Panc1 (cell line): ENCODE data around the gene DNAH3. TPM values are rescaled to one million over a fixed set of nuclear protein-coding genes. Genes with fewer than 3 reads are reported as not detected.

Experiments
- ATAC-seq: fragments of 200-7000 bp; cut with Tn5 transposase; 2 replicates; pipeline ENCODE4 v1.9.1; 2020; ENCODE audit warnings: mild to moderate bottlenecking, moderate library complexity
- BruUV-seq: library from RNA; stranded (reverse); fragments of 400-500 nt; replicated peaks from 2 replicates; lab custom pipeline; 2021; lab: Mats Ljungman, UMichigan
- CTCF ChIA-PET: fragments of 300-600 bp; sonication (Branson Sonifier 250); formaldehyde crosslinking; loops from one replicate; lab custom pipeline; 2022; ENCODE audit warnings: antibody characterized with exemption; lab: Charles Lee
- POLR2A ChIA-PET: fragments of 300-600 bp; sonication (Branson Sonifier 250); formaldehyde crosslinking; loops from one replicate; lab custom pipeline; 2022; ENCODE audit warnings: antibody characterized with exemption; lab: Charles Lee
- DNase-seq: peaks from one replicate; pipeline ENCODE4 v3.0.0-alpha.2; 2010; ENCODE audit warnings: low read depth, low spot score
- H3K27ac ChIP-seq: 2 replicates; pipeline ENCODE4 v1.5.1; 2011; ENCODE audit warnings: mild to moderate bottlenecking, low read length, inconsistent platforms
- H3K27me3 ChIP-seq: fragments of 200-500 bp; sonication (Bioruptor generic); 2 replicates; pipeline ENCODE4 v1.6.0; 2014; ENCODE audit warnings: low read length, inconsistent platforms; ENCODE audit not compliant: control insufficient read depth, insufficient read depth
- H3K36me3 ChIP-seq: fragments of 200-500 bp; sonication (Bioruptor generic); 2 replicates; pipeline ENCODE4 v1.5.1; 2014; ENCODE audit warnings: inconsistent platforms, mild to moderate bottlenecking, low read length, moderate library complexity; ENCODE audit not compliant: control insufficient read depth, insufficient read depth
- H3K4me1 ChIP-seq: 2 replicates; pipeline ENCODE4 v1.5.1; 2011; ENCODE audit warnings: inconsistent platforms, mild to moderate bottlenecking, low read length, moderate library complexity; ENCODE audit not compliant: control insufficient read depth, insufficient read depth
- H3K4me3 ChIP-seq, 2 experiments: 2 replicates each; pipeline ENCODE4 v1.5.1; 2011 to 2012; ENCODE audit warnings: low read depth in 2 of 2, low read length in 2 of 2, mild to moderate bottlenecking in 2 of 2, inconsistent platforms in 1 of 2, moderate library complexity in 1 of 2
- H3K9me3 ChIP-seq: fragments of 200-500 bp; sonication (Bioruptor generic); 2 replicates; pipeline ENCODE4 v1.5.1; 2014; ENCODE audit warnings: low read depth, mild to moderate bottlenecking, inconsistent platforms, low read length, moderate library complexity; ENCODE audit not compliant: control insufficient read depth, insufficient read depth
- CTCF ChIP-seq: fragments of 450-650 bp; IDR thresholded peaks from 2 replicates; pipeline ENCODE4 v1.5.1; 2017; ENCODE audit warnings: mild to moderate bottlenecking
- POLR2AphosphoS5 ChIP-seq: IDR thresholded peaks from 2 replicates; pipeline ENCODE4 v1.6.1; 2012; ENCODE audit warnings: mild to moderate bottlenecking, low read depth, low read length, moderate library complexity
- REST ChIP-seq, 2 experiments: IDR thresholded peaks; 2 replicates each; pipeline ENCODE4 v1.6.1; 2011 to 2012; ENCODE audit warnings: low read depth in 2 of 2, control low read depth in 1 of 2, low read length in 1 of 2, mild to moderate bottlenecking in 1 of 2, moderate library complexity in 1 of 2; ENCODE audit not compliant: insufficient read depth in 1 of 2
- SIN3A ChIP-seq: IDR thresholded peaks from 2 replicates; pipeline ENCODE4 v1.6.1; 2012; ENCODE audit warnings: low read depth, mild to moderate bottlenecking, low read length, moderate library complexity, borderline replicate concordance; ENCODE audit not compliant: insufficient read depth
- TCF7L2 ChIP-seq: IDR thresholded peaks from 2 replicates; pipeline ENCODE4 v1.6.1; 2011; ENCODE audit warnings: mild to moderate bottlenecking, low read depth, low read length, inconsistent platforms
- in situ Hi-C: cut with HindIII; loops from 2 replicates; pipeline ENCODE4 v1.10.0; 2016; ENCODE audit warnings: low sequenced_read_pairs, low pct_unique_long_range_greater_than_20kb
- intact Hi-C: fragments of 100-400 bp; cut with micrococcal nuclease; formaldehyde crosslinking; loops from one replicate; pipeline ENCODE4 v1.10.0; 2022; ENCODE audit not compliant: unreplicated experiment
- total RNA-seq: library from RNA; stranded (reverse); gene quantifications from one replicate; pipeline ENCODE4 v1.2.1, GENCODE V29; 2021; ENCODE audit not compliant: unreplicated experiment

DNAH3 gene
- total RNA-seq, 1 experiment from 2014 or later = 0.62 TPM

GRCh38 chr16:21169249-21169981 is 18.8 kb upstream of the DNAH3 start:
- no peaks in the 10 kb centered on the region for H3K36me3 ChIP-seq
- CTCF ChIA-PET = interaction anchor here (0.6 kb wide), 1 partner anchor 131 kb away, joined by 3 read pairs; no protein-coding TSS in a partner anchor
- no peaks in the 10 kb centered on the region for H3K4me1 ChIP-seq
- intact Hi-C loops (no loop called here), in situ Hi-C loops (no loop called here)
- H3K9me3 ChIP-seq = no peaks in the 10 kb centered on the region
- ATAC-seq = no peak
- no TSS peak for BruUV-seq
- H3K27ac ChIP-seq = no peak overlapping the region
- no peak overlapping the region for H3K4me3 ChIP-seq
- POLR2A ChIA-PET = interaction anchor here (0.6 kb wide), 1 partner anchor 316 kb away, joined by 4 read pairs; no protein-coding TSS in a partner anchor
- H3K27me3 ChIP-seq = no peaks in the 10 kb centered on the region
- no peak for TF ChIP-seq TCF7L2
- TF ChIP-seq POLR2AphosphoS5 = no peak
- TF ChIP-seq REST (IDR thresholded peaks at IDR 0.05; ENCODE audit: insufficient read depth in 1 of 2, low read depth in 2 of 2, low read length in 1 of 2) = no peak
- no peak for DNase-seq

- BruUV-seq = no TSS peak
- DNase-seq = no peak
- no peaks in the 10 kb centered on the region for H3K4me1 ChIP-seq
- H3K9me3 ChIP-seq = no peaks in the 10 kb centered on the region
- in situ Hi-C loops (no loop called here), intact Hi-C loops (no loop called here)
- H3K4me3 ChIP-seq = no peak overlapping the region
- ChIA-PET CTCF (interaction anchor here (0.7 to 1.0 kb wide), 2 partner anchors 88 to 133 kb away, joined by 4 to 7 read pairs; no protein-coding TSS in a partner anchor), POLR2A (no interaction called here)
- H3K27me3 ChIP-seq = no peaks in the 10 kb centered on the region
- ATAC-seq = no peak
- TF ChIP-seq SIN3A (no peak), CTCF (no peak), REST (IDR thresholded peaks at IDR 0.05; ENCODE audit: insufficient read depth in 1 of 2, low read depth in 2 of 2, low read length in 1 of 2) (no peak), TCF7L2 (no peak), POLR2AphosphoS5 (no peak)
- H3K27ac ChIP-seq = no peak overlapping the region
- H3K36me3 ChIP-seq = no peaks in the 10 kb centered on the region
Observed at GRCh38 chr16:21167929-21168602, 17.4 kb upstream of the DNAH3 start.
